Measurements from ENCODE around the gene IDH3A.

The IDH3A gene

DNA sequence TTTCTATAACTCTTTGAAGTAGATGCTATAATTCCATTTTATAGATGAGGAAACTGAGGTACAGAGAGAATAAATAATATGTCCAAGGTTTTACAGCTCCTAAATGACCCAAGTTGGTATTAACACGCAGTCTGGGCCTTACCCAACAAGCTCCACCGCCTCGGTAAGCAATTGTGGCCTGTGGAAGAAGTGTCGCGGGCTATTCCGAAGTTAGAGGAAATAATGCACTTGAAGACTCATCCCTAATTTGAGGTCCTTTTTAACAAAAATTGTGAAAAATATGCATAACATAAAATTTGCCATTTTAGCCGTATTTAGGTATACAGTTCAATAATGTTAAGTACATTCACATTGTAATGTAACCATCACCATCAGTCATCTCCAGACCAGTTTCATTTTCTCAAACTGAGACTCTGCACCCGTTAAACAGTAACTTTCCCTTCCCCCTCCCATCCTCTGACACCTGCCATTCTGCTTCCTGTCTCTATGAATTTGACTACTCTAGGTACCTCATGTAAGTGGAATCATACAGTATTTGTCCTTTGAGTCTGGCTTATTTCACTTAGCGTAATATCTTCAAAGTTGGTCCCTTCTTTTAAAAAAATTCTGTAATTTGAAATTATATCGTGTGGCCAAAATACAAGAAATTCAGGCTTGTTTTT is 18.2 kb downstream of the IDH3A start:
- no peaks in the 10 kb centered on the region for H3K9me3 ChIP-seq (ENCODE audit: insufficient read depth, low read length)
- no peaks in the 10 kb centered on the region for H3F3A ChIP-seq (ENCODE audit: insufficient read depth)
- no peak overlapping the region for H3K4me2 ChIP-seq (ENCODE audit: low read depth, low read length, poor library complexity, severe bottlenecking)
- H3K79me2 ChIP-seq (ENCODE audit: insufficient read depth, low read length), result no peaks in the 10 kb centered on the region
- H3K4me3 ChIP-seq (ENCODE audit: insufficient read depth, low read length, poor library complexity, severe bottlenecking), result no peak overlapping the region
- H3K9me2 ChIP-seq (replicated peaks; ENCODE audit: insufficient read depth, low read length), result no peaks in the 10 kb centered on the region
- no peaks in the 10 kb centered on the region for H3K27me3 ChIP-seq (ENCODE audit: low read length)
- H3K36me3 ChIP-seq (ENCODE audit: low read length), result peaks cover 12% of the 10 kb centered on the region; the same call in 1 of the 2 replicates
- H3K27ac ChIP-seq (ENCODE audit: low read depth, low read length), result no peak overlapping the region
- no peak overlapping the region for H3K9ac ChIP-seq (ENCODE audit: low read length)
- no peaks in the 10 kb centered on the region for H4K20me1 ChIP-seq (ENCODE audit: low read depth, low read length)
- TF ChIP-seq EZH2phosphoT487 (conservative IDR thresholded peaks at IDR 0.05; ENCODE audit: low read length) (no peak), CTCF (IDR thresholded peaks at IDR 0.05; ENCODE audit: insufficient read depth, low read length, poor library complexity, severe bottlenecking) (no peak)
- H2AFZ ChIP-seq (ENCODE audit: low read depth, low read length, severe bottlenecking), result no peak overlapping the region

GRCh38 chr15:78168608-78169007 is 19.4 kb downstream of the IDH3A start:
- Histone ChIP-seq H3K27ac (ENCODE audit: low read depth, low read length) (no peak overlapping the region), H4K20me1 (ENCODE audit: low read depth, low read length) (no peaks in the 10 kb centered on the region), H3K27me3 (ENCODE audit: low read length) (no peaks in the 10 kb centered on the region), H3K9me3 (ENCODE audit: insufficient read depth, low read length) (no peaks in the 10 kb centered on the region), H3K79me2 (ENCODE audit: insufficient read depth, low read length) (no peaks in the 10 kb centered on the region), H3K9me2 (replicated peaks; ENCODE audit: insufficient read depth, low read length) (no peaks in the 10 kb centered on the region), H3F3A (ENCODE audit: insufficient read depth) (no peaks in the 10 kb centered on the region), H3K36me3 (ENCODE audit: low read length) (peaks cover 12% of the 10 kb centered on the region; the same call in 1 of the 2 replicates), H2AFZ (ENCODE audit: low read depth, low read length, severe bottlenecking) (no peak overlapping the region), H3K9ac (ENCODE audit: low read length) (no peak overlapping the region), H3K4me3 (ENCODE audit: insufficient read depth, low read length, poor library complexity, severe bottlenecking) (no peak overlapping the region), H3K4me2 (ENCODE audit: low read depth, low read length, poor library complexity, severe bottlenecking) (no peak overlapping the region)
- TF ChIP-seq EZH2phosphoT487 (conservative IDR thresholded peaks at IDR 0.05; ENCODE audit: low read length), result no peak
- TF ChIP-seq CTCF (IDR thresholded peaks at IDR 0.05; ENCODE audit: insufficient read depth, low read length, poor library complexity, severe bottlenecking), result no peak

- Histone ChIP-seq H3K27ac (ENCODE audit: low read depth, low read length) (no peak overlapping the region), H3K36me3 (ENCODE audit: low read length) (peaks cover 12% of the 10 kb centered on the region; the same call in 1 of the 2 replicates), H3K27me3 (ENCODE audit: low read length) (no peaks in the 10 kb centered on the region), H4K20me1 (ENCODE audit: low read depth, low read length) (no peaks in the 10 kb centered on the region), H2AFZ (ENCODE audit: low read depth, low read length, severe bottlenecking) (no peak overlapping the region), H3K9me2 (replicated peaks; ENCODE audit: insufficient read depth, low read length) (no peaks in the 10 kb centered on the region), H3K79me2 (ENCODE audit: insufficient read depth, low read length) (no peaks in the 10 kb centered on the region), H3K4me3 (ENCODE audit: insufficient read depth, low read length, poor library complexity, severe bottlenecking) (no peak overlapping the region), H3K9ac (ENCODE audit: low read length) (no peak overlapping the region), H3F3A (ENCODE audit: insufficient read depth) (no peaks in the 10 kb centered on the region), H3K9me3 (ENCODE audit: insufficient read depth, low read length) (no peaks in the 10 kb centered on the region), H3K4me2 (ENCODE audit: low read depth, low read length, poor library complexity, severe bottlenecking) (no peak overlapping the region)
- no peak for TF ChIP-seq CTCF (IDR thresholded peaks at IDR 0.05; ENCODE audit: insufficient read depth, low read length, poor library complexity, severe bottlenecking)
- no peak for TF ChIP-seq EZH2phosphoT487 (conservative IDR thresholded peaks at IDR 0.05; ENCODE audit: low read length)
Observed at GRCh38 chr15:78170848-78171773, 21.9 kb downstream of the IDH3A start.
